Spleen (tissue), 11 donors: ENCODE results near the gene DPP9. TPM values are rescaled to one million over a fixed set of nuclear protein-coding genes. Genes with fewer than 3 reads are reported as not detected.
A peak's percentile ranks its signal among the peaks of the same experiment; 100 is the strongest.

Experiments used
- DNase-seq: peaks from one replicate; pipeline ENCODE4 v3.0.0-alpha.2; 2020
- H3K27ac ChIP-seq, 8 donors: fragments of 200-600 bp; sonication (generic) in 7 of 8; 1 replicate in 4 of 8; 2 replicates in 4 of 8; pipeline versions ENCODE4 v1.5.0 to v1.8.0; 2016 to 2021; ENCODE audit warnings: inconsistent platforms in 4 of 8, mild to moderate bottlenecking in 4 of 8, moderate library complexity in 1 of 8
- H3K27me3 ChIP-seq, 7 donors: fragments of 200-600 bp; sonication (generic) in 6 of 7; replicated peaks in 1 of 7; 1 replicate in 4 of 7; 2 replicates in 3 of 7; pipeline versions ENCODE4 v1.5.0 to v1.8.0; 2016 to 2021; ENCODE audit warnings: inconsistent platforms in 3 of 7, mild to moderate bottlenecking in 1 of 7
- H3K36me3 ChIP-seq, 6 donors: fragments of 200-600 bp; sonication (generic) in 5 of 6; 1 replicate in 4 of 6; 2 replicates in 2 of 6; pipeline versions ENCODE4 v1.5.0 to v1.8.0; 2016 to 2021; ENCODE audit warnings: inconsistent platforms in 2 of 6
- H3K4me1 ChIP-seq, 6 donors: fragments of 200-600 bp; sonication (generic) in 5 of 6; 1 replicate in 3 of 6; 2 replicates in 3 of 6; pipeline versions ENCODE4 v1.5.0 to v1.8.0; 2016 to 2021; ENCODE audit warnings: inconsistent platforms in 3 of 6
- H3K4me3 ChIP-seq, 8 donors: fragments of 200-600 bp; sonication (generic) in 7 of 8; 1 replicate in 4 of 8; 2 replicates in 4 of 8; pipeline versions ENCODE4 v1.5.0 to v1.8.0; 2016 to 2021; ENCODE audit warnings: inconsistent platforms in 4 of 8, mild to moderate bottlenecking in 4 of 8, moderate library complexity in 2 of 8
- H3K9me3 ChIP-seq, 8 donors: fragments of 200-600 bp; sonication (generic) in 7 of 8; 1 replicate in 4 of 8; 2 replicates in 4 of 8; pipeline versions ENCODE4 v1.5.0 to v1.8.0; 2016 to 2021; ENCODE audit warnings: inconsistent platforms in 4 of 8
- CTCF ChIP-seq, 11 experiments: fragments of 200-600 bp in 7 of 11; fragments of 450-650 bp in 4 of 11; sonication (generic) in 4 of 11; IDR thresholded peaks in 8 of 11; conservative IDR thresholded peaks in 3 of 11; 1 replicate in 7 of 11; 2 replicates in 4 of 11; pipeline versions ENCODE4 v1.4.0 to v1.8.0; 2016 to 2021; ENCODE audit warnings: antibody characterized with exemption in 11 of 11, inconsistent platforms in 4 of 11, mild to moderate bottlenecking in 1 of 11
- POLR2A ChIP-seq, 3 donors: fragments of 450-650 bp; IDR thresholded peaks; one replicate each; pipeline ENCODE4 v1.5.1; 2017; ENCODE audit warnings: antibody characterized with exemption in 3 of 3, mild to moderate bottlenecking in 1 of 3
- POLR2AphosphoS5 ChIP-seq, 3 donors: sonication (generic); formaldehyde crosslinking; IDR thresholded peaks; one replicate each; pipeline ENCODE4 v1.5.1; 2017; ENCODE audit warnings: antibody characterized with exemption in 3 of 3
- WGBS, 5 donors: extraction: QIAGEN DNeasy Blood & Tissue Kit in 3 of 5; methylation state at CpG; one replicate each; pipeline versions ENCODE4 v1.1.5 to v1.1.7; 2013 to 2018; 5-methylcytosine and 5-hydroxymethylcytosine counted together
- intact Hi-C: fragments of 100-400 bp; cut with DNase I; formaldehyde crosslinking; loops from one replicate; pipeline ENCODE4 v1.15.0; 2023; ENCODE audit warnings: low total_unique reads
- polyA plus RNA-seq, 3 donors: library from polyadenylated mRNA; stranded (reverse); fragments of 200-250 nt; gene quantifications; one replicate each; pipeline ENCODE4 v1.2.1, GENCODE V29; 2013
- total RNA-seq, 7 donors: library from RNA; depleted of rRNA in 3 of 7; stranded (reverse); fragments of >200 nt in 3 of 7; fragmentation: NEBNext Ultra II Directional in 4 of 7; extraction: Animal tissue kit (Norgen Biotek cat#: 25700) in 4 of 7; gene quantifications; one replicate each; pipeline versions ENCODE4 v1.1.0 to v1.2.1, GENCODE V29; 2016 to 2021
- donor health status: healthy with polysubstance abuse.
- donor health status: DM: no; HTN: no; CAD: no; lungs with moderate emphysema.
- donor health status: DM: no; HTN: no; CAD: no.
- donor health status: Bipolar disorder and iron deficiency.
- donor health status: healthy.
- donor health status: DM: no; HTN: no; CAD: no.
- donor health status: DM: yes; HTN: yes; CAD: no.

The DPP9 gene
- total and polyA plus RNA-seq, 10 donors = 22.8 to 89.9 (median 64.9) TPM

- 90 to 100% (median 90%) methylated on average over 3 to 8 of the region's 8 CpGs for WGBS, 5 donors
- Histone ChIP-seq H3K27me3 (no peaks in the 10 kb centered on the region), H3K27ac (peak overlapping the region in 3 of 8 donors; percentile 0 to 38 (median 21)), H3K9me3 (peaks cover 0 to 5% (median 0%) of the 10 kb centered on the region in 8 donors), H3K36me3 (peaks cover 0 to 100% (median 79%) of the 10 kb centered on the region in 6 donors), H3K4me1 (peaks cover 0 to 64% (median 14%) of the 10 kb centered on the region in 6 donors), H3K4me3 (no peak overlapping the region)
- no peak for DNase-seq
- intact Hi-C loops = no loop called here
- no peak for TF ChIP-seq CTCF (IDR thresholded peaks at IDR 0.05 in 8 of 11, conservative IDR thresholded peaks at IDR 0.05 in 3 of 11)
- TF ChIP-seq POLR2A (IDR thresholded peaks at IDR 0.05) = no peak
- TF ChIP-seq POLR2AphosphoS5 (IDR thresholded peaks at IDR 0.05) = peak in 1 of 3 donors; percentile 6
Observed at GRCh38 chr19:4657835-4658234, 65.8 kb downstream of the DPP9 start.

GRCh38 chr19:4657262-4657661, 66.4 kb downstream of the DPP9 start:
- TF ChIP-seq POLR2A (IDR thresholded peaks at IDR 0.05) (no peak), POLR2AphosphoS5 (IDR thresholded peaks at IDR 0.05) (peak in 2 of 3 donors; percentile 40 to 65)
- peaks cover 0 to 5% (median 0%) of the 10 kb centered on the region in 8 donors for H3K9me3 ChIP-seq
- no peak overlapping the region for H3K4me3 ChIP-seq
- 68 to 80% (median 72%) methylated on average over 14 of the region's 14 CpGs for WGBS, 5 donors
- intact Hi-C loops = no loop called here
- H3K4me1 ChIP-seq = peaks cover 0 to 64% (median 14%) of the 10 kb centered on the region in 6 donors
- H3K27me3 ChIP-seq = no peaks in the 10 kb centered on the region
- DNase-seq = no peak
- H3K27ac ChIP-seq = peak overlapping the region in 3 of 8 donors; percentile 0 to 38 (median 21)
- H3K36me3 ChIP-seq = peaks cover 0 to 100% (median 77%) of the 10 kb centered on the region in 6 donors

- no peaks in the 10 kb centered on the region for H3K27me3 ChIP-seq
- peaks cover 0 to 100% (median 74%) of the 10 kb centered on the region in 6 donors for H3K36me3 ChIP-seq
- intact Hi-C loops = no loop called here
- H3K9me3 ChIP-seq = peaks cover 0 to 5% (median 0%) of the 10 kb centered on the region in 8 donors
- TF ChIP-seq CTCF (IDR thresholded peaks at IDR 0.05 in 8 of 11, conservative IDR thresholded peaks at IDR 0.05 in 3 of 11) (no peak), POLR2A (IDR thresholded peaks at IDR 0.05) (no peak), POLR2AphosphoS5 (IDR thresholded peaks at IDR 0.05) (peak; percentile 36 to 58 (median 37))
- H3K4me3 ChIP-seq = no peak overlapping the region
- peaks cover 0 to 57% (median 14%) of the 10 kb centered on the region in 6 donors for H3K4me1 ChIP-seq
- DNase-seq = no peak
- WGBS, 5 donors = 58 to 88% (median 75%) methylated on average over 3 to 8 of the region's 8 CpGs
- H3K27ac ChIP-seq = no peak overlapping the region
Observed at GRCh38 chr19:4656102-4656501, 67.5 kb downstream of the DPP9 start.

- Histone ChIP-seq H3K27ac (peak overlapping the region in 6 of 8 donors; percentile 13 to 58 (median 28)), H3K36me3 (peaks cover 0 to 94% (median 62%) of the 10 kb centered on the region in 6 donors), H3K27me3 (no peaks in the 10 kb centered on the region), H3K9me3 (peaks cover 0 to 5% (median 0%) of the 10 kb centered on the region in 8 donors), H3K4me3 (no peak overlapping the region), H3K4me1 (peaks cover 0 to 58% (median 20%) of the 10 kb centered on the region in 6 donors)
- DNase-seq = no peak
- TF ChIP-seq POLR2AphosphoS5 (IDR thresholded peaks at IDR 0.05) (peak; percentile 33 to 51 (median 38)), POLR2A (IDR thresholded peaks at IDR 0.05) (no peak)
- intact Hi-C loops = no loop called here
- 78 to 86% (median 84%) methylated on average over 27 of the region's 27 CpGs for WGBS, 5 donors
Observed at GRCh38 chr19:4654437-4655361, 68.9 kb downstream of the DPP9 start.
